ENCODE data around the gene RPL15.

DNA sequence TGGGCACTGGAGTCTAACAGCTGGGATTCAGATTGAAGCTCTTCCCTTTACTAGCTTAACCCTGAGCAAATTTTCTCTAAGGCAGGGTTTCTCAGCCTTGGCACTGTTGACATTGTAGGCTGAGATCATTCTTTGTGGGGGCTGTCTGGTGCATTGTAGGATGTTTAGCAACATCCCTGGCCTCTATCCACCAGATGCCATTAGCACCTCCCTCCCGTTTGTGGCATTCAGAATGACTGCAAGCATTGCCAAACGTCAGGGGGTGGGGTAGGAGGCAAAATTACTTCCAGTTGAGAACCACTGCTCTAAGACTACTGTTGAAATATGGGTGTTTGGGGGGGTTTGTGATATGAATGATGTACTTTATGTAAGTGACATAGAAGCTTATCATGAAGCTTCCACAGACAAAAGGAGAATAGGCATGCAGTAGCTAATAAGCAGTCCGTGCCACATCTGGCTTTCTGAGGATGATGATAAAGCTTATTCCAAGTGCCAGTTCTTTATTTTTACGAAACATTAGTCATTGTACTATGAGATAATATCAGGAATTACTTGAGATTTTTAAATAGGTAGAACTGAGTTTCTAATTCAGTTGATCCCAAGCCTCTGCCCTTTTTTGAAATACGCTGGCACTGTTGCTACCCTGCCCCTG is 39.5 kb upstream of the RPL15 start:
- no peak for TF ChIP-seq POLR2A (IDR thresholded peaks at IDR 0.05; ENCODE audit: low read depth, low read length)
- no peak for TF ChIP-seq TAF1 (IDR thresholded peaks at IDR 0.05; ENCODE audit: low read depth, low read length)
- no peak for TF ChIP-seq POLR2AphosphoS5 (IDR thresholded peaks at IDR 0.05; ENCODE audit: low read depth, low read length)

All from GM12891 (cell line).